HG02610 (cell line): Measurements from ENCODE around the gene STARD5.
"Not testable (repeated sequence)": the region's sequence is repeated elsewhere in the genome, so short reads cannot be mapped to it uniquely, and the experiment has no call there.

ENCODE experiments used
- ATAC-seq: cut with Tn5 transposase; IDR thresholded peaks from one replicate; pipeline ENCODE4 v1.9.1; 2021; ENCODE audit warnings: mild to moderate bottlenecking, moderate library complexity; ENCODE audit not compliant: unreplicated experiment

STARD5 gene

DNA sequence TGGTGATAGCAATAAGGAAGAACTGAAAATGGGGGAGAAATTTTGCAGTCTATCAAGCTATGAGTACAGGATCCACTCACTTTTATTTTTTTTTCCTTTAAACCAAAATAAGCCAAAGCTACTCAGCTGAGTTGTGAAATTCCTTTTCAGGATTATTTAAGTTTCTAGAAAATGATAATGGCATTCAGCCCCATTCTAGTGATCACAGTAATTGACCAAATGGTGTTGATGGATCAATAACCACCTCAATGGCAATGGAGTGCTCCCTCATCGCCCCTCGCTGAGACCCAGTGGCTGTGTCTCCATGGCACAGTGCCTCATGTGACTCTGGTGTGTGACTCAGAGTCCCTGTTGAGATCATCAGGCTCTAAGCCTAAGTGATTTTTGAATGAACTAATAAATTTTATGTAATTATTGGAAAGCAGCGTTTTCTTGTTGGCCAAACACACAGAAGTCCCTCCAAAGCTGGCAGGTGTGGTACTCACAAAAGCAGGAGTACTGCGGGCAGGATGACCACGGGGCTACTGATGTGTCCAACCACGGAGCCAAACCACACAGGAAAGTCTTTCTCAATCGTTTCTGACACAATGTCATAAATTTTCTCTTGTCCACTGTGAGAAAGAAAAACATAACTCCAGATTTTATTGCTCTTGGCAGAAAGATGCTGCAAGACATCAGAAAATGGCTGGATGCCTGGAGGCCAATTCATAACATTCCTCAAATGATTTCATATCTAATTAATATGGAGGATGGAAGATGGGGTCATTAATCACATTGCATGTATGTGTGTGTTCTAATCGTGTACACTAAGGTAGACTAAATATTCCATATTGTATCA is 14.4 kb upstream of the STARD5 start:
- no peak for ATAC-seq

- ATAC-seq: no peak
Measured at GRCh38 chr15:81337713-81338157, 13.8 kb upstream of the STARD5 start.

DNA sequence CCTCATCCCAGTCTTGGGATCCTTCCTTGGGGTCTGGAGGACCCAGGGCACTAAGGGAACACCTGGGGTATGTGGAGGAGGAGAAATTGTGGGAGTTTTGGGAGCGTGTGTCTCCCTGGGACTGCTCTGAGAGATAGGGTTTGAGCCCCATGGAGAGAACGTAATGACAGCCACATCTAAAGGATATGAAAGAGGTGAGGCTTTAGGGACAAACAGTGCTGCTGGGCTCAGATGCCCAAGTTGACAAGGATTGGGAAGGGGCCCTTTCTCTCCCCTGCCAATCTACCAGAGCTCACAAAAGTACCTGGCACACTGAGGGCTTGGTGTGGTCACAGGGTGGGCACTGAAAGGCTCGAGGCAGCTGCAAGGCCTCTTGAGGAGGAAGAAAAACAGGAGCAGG is 13.3 kb upstream of the STARD5 start:
- no peak for ATAC-seq

GRCh38 chr15:81336568-81336967 is 12.6 kb upstream of the STARD5 start:
- no peak for ATAC-seq

- no peak for ATAC-seq
Measured at GRCh38 chr15:81335631-81336030, 11.7 kb upstream of the STARD5 start.

DNA sequence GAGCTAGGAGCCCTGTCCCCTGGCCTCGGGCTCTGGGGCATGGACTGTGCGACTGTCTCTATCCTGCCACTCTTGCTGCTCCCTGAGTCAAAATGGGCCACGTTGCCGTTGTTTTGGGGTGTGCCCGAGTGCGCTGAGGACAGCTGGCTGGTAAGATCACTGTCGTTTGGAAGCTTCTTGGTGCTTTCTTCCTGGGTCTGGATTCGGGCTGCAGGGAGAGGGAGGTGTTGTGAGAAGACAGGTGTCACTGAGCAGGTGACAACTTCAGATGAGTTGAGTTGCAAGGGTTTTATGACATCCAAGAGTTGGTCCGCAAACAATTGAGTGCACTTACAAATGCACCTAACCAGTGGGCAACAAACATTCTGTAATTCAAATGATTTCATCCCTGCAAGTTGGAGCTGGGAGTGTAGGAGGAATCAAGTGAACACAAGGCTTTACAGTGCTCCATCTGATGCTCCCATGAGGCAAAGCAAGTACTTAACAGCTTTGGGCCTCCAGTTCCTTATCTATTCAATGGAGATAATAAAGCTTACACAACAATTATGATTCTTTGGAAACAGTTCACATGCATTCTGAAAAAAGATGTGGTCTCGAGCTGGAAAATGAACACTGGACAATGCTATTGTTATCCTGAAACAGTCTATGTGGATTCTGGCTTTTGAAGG is 11.0 kb upstream of the STARD5 start:
- ATAC-seq: no peak

DNA sequence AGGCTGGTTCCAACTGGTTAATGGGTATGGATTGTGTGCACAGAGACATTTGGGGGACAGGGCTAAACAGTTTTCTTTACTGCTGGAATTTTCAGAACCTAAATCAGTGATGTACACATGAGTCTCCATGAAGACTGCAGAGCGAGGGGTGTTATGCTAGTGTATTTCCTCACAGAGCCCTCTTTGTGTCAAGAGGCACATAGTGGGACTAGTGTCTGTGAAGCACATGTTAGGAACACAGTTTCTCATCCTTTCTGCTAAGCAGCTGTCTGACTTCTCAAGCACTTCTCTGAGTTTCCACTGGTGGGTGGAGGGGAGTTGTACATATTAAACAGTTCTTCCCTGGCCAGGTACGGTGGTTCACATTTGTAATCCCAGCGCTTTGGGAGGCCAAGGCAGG is 9.4 kb upstream of the STARD5 start:
- ATAC-seq: no peak

DNA sequence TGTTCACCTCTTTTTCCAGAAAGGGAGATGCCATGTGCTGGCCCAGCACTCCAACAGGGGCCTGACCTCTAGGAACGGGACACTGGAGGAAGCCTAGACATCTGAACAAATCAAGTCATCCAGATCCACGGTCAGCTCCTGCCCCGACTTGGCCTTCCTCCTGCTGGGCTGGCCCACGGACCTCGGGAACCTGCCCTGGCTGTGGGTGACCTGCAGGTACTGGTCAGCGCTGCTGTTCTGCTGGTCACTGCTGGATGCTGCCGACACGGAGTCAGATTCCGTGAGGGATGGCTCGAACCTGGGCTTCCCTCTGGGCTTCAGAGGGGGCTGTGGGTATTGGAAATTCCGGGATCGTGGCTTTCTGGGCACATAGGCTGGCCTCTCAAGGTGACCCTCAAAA is 8.4 kb upstream of the STARD5 start:
- no peak for ATAC-seq

GRCh38 chr15:81331600-81331999 is 7.7 kb upstream of the STARD5 start:
- no peak for ATAC-seq

GRCh38 chr15:81331141-81331540 is 7.2 kb upstream of the STARD5 start:
- ATAC-seq: not testable (repeated sequence)

GRCh38 chr15:81330366-81331090 is 6.6 kb upstream of the STARD5 start:
- ATAC-seq: no peak

DNA sequence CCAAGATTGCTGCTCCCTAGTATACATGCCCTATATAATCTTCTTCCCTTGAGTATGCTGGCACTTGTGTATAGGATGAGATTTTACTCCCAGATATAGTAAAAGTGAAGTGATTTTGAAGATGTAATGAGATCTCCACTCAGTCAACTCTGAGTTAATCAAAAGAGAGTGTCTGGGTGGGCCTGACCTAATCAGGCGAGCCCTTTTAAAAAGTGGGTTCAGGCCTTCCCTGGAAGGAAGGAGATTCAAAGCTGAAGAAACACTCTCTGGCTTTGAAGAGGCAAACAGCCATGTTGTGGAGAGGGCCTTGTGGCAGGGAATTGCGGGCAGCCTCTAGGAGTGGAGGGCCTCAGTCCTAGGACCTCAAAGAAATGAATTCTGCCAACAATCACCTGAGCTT is 5.5 kb upstream of the STARD5 start:
- no peak for ATAC-seq

DNA sequence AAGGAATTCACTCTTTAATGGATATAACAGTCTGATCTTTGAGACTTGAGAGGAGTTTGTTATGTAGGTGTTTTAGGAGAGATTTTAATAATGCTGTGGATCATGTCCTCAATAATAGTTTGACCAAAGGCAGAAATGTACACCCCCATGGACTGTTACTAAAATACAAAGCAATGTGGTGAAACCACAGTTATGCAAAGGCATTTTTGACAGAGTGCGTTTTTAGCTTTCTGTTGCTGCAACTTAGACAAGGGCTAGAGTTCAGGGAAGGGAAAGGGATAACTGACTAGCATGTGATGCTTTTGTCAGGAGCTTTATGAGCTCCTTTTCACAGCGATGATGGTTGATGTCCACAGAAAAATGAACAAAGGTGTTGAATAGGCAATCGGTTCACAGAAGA is 3.6 kb upstream of the STARD5 start:
- no peak for ATAC-seq

GRCh38 chr15:81326466-81327212 is 2.7 kb upstream of the STARD5 start:
- ATAC-seq: no peak

DNA sequence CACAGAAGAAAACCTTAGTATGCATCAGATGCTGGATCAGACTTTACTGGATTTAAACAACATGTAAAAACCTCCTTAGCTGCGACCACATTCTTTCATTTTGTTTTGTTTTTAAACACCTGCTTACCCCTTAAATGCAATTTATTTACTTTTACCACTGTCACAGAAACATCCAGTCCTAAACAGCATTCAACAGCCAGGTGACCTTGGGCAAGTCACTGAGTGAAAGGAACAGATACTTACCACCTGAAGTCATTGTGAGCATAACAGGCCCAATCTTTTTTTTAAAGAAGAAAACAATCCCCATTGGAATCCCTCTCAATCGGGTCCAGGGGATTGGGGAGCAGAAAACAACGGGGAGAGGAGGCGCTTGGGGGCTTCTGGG is 390 bp downstream of the STARD5 start:
- ATAC-seq: no peak

DNA sequence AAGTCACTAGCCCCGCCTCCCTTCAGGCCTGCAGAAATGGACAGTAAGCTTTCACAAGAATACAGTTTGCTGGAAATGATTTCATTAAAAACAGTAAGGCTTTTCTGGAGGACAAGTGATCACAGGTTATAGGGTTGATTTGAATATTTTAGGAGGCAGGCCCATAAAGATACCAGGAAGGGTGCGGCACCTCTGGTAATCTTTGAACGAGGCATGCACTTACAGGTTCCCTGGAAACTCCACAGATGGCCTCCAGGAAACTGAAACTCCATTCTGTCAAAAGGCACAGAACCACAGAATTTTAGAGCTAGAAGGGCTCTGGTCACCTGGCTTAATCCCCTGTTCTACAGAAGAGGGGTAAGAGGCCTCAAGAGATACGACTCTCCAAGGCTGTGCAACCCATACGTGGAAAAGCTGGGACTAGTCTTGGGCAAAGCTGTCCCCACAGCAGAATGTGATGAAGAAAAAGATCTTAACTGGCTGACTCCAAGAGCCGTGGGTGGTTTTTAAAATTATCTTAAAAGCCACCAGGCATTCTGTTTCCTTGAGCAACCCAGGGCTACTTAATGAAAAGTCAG is 1.2 kb downstream of the STARD5 start:
- no peak for ATAC-seq

DNA sequence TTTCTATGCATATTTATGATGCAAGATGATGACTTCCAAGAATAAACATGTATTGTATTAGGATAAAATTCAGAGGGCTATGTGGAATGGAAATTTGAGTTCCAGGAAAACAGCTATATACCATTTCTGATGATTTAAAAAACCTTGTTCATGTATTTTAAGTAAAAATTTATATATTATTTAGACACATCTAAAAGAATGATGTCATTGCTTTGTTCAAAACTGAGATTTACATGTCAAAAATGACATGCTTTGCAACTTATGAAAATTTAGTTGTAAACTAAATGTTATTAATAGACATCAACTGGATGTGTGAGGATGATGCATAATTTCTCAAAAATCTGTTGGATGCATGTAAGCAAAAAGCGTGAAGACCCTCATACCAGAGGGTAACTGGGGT is 2.3 kb downstream of the STARD5 start:
- no peak for ATAC-seq

DNA sequence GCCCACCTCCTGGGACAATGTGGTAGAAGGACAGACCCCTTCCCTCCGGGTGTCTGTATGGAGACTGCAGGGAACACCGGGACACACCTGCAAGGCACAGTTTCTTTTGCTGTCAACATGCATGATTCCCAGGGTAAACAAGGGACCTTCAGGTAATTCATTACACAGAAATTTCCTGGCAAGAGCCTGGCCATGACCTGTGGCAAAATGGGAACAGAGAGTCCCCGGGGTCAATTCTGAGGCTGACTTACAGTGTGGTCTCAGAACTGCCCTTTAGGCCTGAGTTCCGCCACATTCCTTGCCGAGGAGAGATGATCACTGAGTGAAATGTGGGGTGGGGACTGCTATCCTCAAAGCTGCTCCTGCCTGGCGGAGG is 6.3 kb downstream of the STARD5 start:
- ATAC-seq: no peak

- ATAC-seq: no peak
Measured at GRCh38 chr15:81316267-81316666, 7.7 kb downstream of the STARD5 start.

DNA sequence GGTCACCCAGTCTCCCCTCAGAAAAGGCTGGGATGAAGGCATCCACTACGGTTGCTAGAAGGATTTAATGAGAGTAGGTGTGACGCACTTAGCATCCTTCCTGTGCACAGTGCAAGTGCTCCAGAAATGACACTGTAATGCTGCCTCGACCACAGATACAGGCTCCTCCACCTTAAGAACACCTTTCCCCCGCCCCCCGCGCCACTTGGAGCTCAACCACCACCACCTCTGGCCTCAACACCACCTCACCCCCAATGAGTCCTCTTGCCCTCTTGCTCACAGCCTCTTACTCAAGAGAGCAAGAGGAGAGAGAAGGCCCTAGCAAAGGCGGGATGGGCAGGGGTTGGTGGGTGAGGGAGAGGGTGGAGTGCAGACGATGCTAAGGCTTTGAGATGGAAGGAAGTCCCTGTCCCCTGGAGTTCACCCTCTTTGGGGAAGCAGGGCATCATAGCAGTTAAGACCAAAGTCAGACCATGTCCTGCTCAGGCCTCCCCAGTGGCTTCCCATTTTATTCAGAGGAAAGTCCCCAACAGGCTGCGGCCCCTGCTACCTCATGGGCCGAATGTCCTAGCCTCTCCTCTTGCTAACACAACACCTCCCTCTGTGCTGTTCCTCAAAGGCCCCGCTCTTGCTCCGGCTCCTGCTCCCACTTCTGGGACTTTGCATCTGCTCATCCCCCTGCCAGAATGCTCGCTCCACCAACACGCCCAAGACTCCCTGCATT is 8.3 kb downstream of the STARD5 start:
- ATAC-seq: no peak
